HepG2 (cell line): ENCODE results near the gene LCK. TPM values are rescaled to one million over a fixed set of nuclear protein-coding genes. Genes with fewer than 3 reads are reported as not detected.
A peak's percentile ranks its signal among the peaks of the same experiment; 100 is the strongest.

Experiments
- ARID2 ChIP-seq: sonication (generic); formaldehyde crosslinking; IDR thresholded peaks from 2 replicates; pipeline ENCODE4 v1.8.1; 2022; ENCODE audit warnings: mild to moderate bottlenecking, missing genetic modification reagents, borderline replicate concordance
- BRD4 ChIP-seq: sonication (generic); formaldehyde crosslinking; IDR thresholded peaks from 2 replicates; pipeline ENCODE4 v1.4.0; 2020; ENCODE audit warnings: missing genetic modification reagents
- EP300 ChIP-seq, 3 experiments: sonication (generic) in 1 of 3; formaldehyde crosslinking in 1 of 3; IDR thresholded peaks; 2 replicates each; pipeline versions ENCODE4 v1.5.1 to v1.6.1; 2011 to 2020; ENCODE audit warnings: low read depth in 2 of 3, low read length in 2 of 3, borderline replicate concordance in 1 of 3, improper control_type of control experiment in 1 of 3, mild to moderate bottlenecking in 1 of 3, missing genetic modification reagents in 1 of 3, moderate library complexity in 1 of 3
- GTF2F1 ChIP-seq: fragments of 150-350 bp; IDR thresholded peaks from 2 replicates; pipeline ENCODE4 v1.6.1; 2014; ENCODE audit warnings: low read length
- HINFP ChIP-seq: sonication (generic); formaldehyde crosslinking; IDR thresholded peaks from 2 replicates; pipeline ENCODE4 v1.4.0; 2020; ENCODE audit warnings: low read depth, mild to moderate bottlenecking, missing genetic modification reagents
- KLF6 ChIP-seq: IDR thresholded peaks from 2 replicates; pipeline ENCODE4 v1.8.0; 2016; ENCODE audit warnings: missing biosample characterization, missing genetic modification reagents
- KMT2A ChIP-seq: sonication (generic); formaldehyde crosslinking; IDR thresholded peaks from 2 replicates; pipeline ENCODE4 v1.4.0; 2020; ENCODE audit warnings: missing genetic modification reagents
- NFE2 ChIP-seq: sonication (generic); formaldehyde crosslinking; IDR thresholded peaks from 2 replicates; pipeline ENCODE4 v1.4.0; 2020; ENCODE audit warnings: missing genetic modification reagents
- PITX1 ChIP-seq: sonication (generic); formaldehyde crosslinking; IDR thresholded peaks from 2 replicates; pipeline ENCODE4 v1.5.1; 2020; ENCODE audit warnings: mild to moderate bottlenecking, missing genetic modification reagents
- RAD51 ChIP-seq: fragments of 450-650 bp; IDR thresholded peaks from 2 replicates; pipeline ENCODE4 v1.6.1; 2016; ENCODE audit warnings: borderline replicate concordance
- SRF ChIP-seq: IDR thresholded peaks from 2 replicates; pipeline ENCODE4 v1.6.1; 2011; ENCODE audit warnings: mild to moderate bottlenecking, low read depth, low read length, moderate library complexity
- TCF7L2 ChIP-seq: IDR thresholded peaks from 2 replicates; pipeline ENCODE4 v1.6.1; 2011; ENCODE audit warnings: mild to moderate bottlenecking, low read depth, low read length, moderate library complexity
- TFDP2 ChIP-seq: sonication (generic); formaldehyde crosslinking; IDR thresholded peaks from 2 replicates; pipeline ENCODE4 v1.4.0; 2020; ENCODE audit warnings: missing genetic modification reagents
- ZBTB46 ChIP-seq: sonication (generic); formaldehyde crosslinking; IDR thresholded peaks from 2 replicates; pipeline ENCODE4 v1.4.0; 2020; ENCODE audit warnings: mild to moderate bottlenecking, missing genetic modification reagents, borderline replicate concordance
- ZNF20 ChIP-seq: sonication (generic); formaldehyde crosslinking; IDR thresholded peaks from 2 replicates; pipeline ENCODE4 v1.4.0; 2020; ENCODE audit warnings: mild to moderate bottlenecking, moderate library complexity, missing genetic modification reagents
- ZNF30 ChIP-seq: sonication (generic); formaldehyde crosslinking; IDR thresholded peaks from 2 replicates; pipeline ENCODE4 v1.5.0; 2020; ENCODE audit warnings: mild to moderate bottlenecking, missing genetic modification reagents
- ZNF674 ChIP-seq: sonication (generic); formaldehyde crosslinking; IDR thresholded peaks from 2 replicates; pipeline ENCODE4 v1.5.0; 2020; ENCODE audit warnings: low read depth, mild to moderate bottlenecking, missing genetic modification reagents
- ZNF800 ChIP-seq: sonication (generic); formaldehyde crosslinking; IDR thresholded peaks from 2 replicates; pipeline ENCODE4 v1.4.0; 2020; ENCODE audit warnings: missing genetic modification reagents
- polyA plus RNA-seq, 8 experiments: library from polyadenylated mRNA; depleted of rRNA in 3 of 8; stranded (reverse) in 7 of 8; unstranded in 1 of 8; fragments of >200 nt; fragmentation: Illumina TruSeq in 4 of 8; extraction: Trizol in 4 of 8; gene quantifications; 2 replicates each; pipeline versions ENCODE4 v1.2.1 to v1.2.3, GENCODE V29; 2011 to 2016; ENCODE audit warnings: low read depth in 4 of 8, missing spikeins in 1 of 8, mixed read lengths in 1 of 8; ENCODE audit not compliant: insufficient read depth in 1 of 8
- total RNA-seq, 5 experiments: library from RNA; depleted of rRNA; stranded (reverse); fragments of >200 nt; fragmentation: Illumina TruSeq; extraction: Trizol; gene quantifications; 2 replicates each; pipeline ENCODE4 v1.2.3, GENCODE V29; 2016; ENCODE audit warnings: low read depth in 1 of 5
- TF ChIP-seq, protein P1 (sequence below): IDR thresholded peaks from 2 replicates; pipeline ENCODE4 v1.6.1; 2012; ENCODE audit warnings: low read length, improper control_type of control experiment

Gene LCK
- total and polyA plus RNA-seq, 2 of the 13 experiments (the other 11 are each of a cell fraction or from before 2014, with no cell fraction given), result 0.93 to 1.8 TPM

DNA sequence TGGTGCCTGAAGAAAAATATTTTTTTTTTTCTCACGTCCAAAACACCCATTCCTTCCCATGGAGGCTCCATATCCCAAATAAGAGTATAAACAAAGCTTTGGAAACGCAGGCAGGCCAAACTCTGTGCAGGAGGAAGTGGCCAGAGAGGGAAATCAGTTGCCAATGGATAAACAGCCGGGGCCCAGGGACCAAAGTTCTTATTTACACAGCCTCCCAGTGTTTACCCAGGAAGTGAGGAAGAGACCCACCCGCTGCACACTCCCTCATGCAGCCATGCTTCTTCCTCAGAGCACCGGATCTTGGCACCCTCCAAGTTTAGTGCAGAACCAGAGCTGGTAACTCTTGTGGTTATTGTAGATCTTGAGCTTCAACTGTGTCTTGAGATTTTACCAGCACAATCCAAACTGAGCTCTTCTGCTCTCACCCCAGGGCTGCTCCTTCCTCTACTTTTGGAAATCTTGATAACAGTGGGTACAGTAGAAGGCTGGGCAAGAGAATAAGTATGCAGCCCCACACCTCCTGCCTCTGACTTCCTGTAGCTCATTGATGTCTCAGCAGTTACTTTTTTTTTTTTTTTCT lies 70.7 kb downstream of the LCK start (continued):
- TF ChIP-seq ARID2 (CRISPR knock-in tag) (no peak), SRF (no peak), ZNF800 (CRISPR knock-in tag) (no peak), GTF2F1 (no peak), ZNF674 (no peak), KMT2A (peak; percentile 51; the same call in 1 of the 2 replicates), KLF6 (CRISPR knock-in tag) (peak; percentile 73; the same call in 1 of the 2 replicates), TFDP2 (CRISPR knock-in tag) (peak; percentile 47; the same call in 1 of the 2 replicates), ZNF20 (CRISPR knock-in tag) (no peak), PITX1 (CRISPR knock-in tag) (peak; percentile 81), HINFP (CRISPR knock-in tag) (no peak), NFE2 (CRISPR knock-in tag) (no peak), RAD51 (no peak), TCF7L2 (no peak), ZNF30 (CRISPR knock-in tag) (no peak), BRD4 (peak; percentile 67; the same call in 1 of the 2 replicates), EP300 (IDR thresholded peaks at IDR 0.05; ENCODE audit: low read depth in 2 of 2, low read length in 2 of 2) (peak in 1 of 2 experiments; percentile 89; a peak in 2 of 4 replicates), EP300 (CRISPR knock-in tag; IDR thresholded peaks at IDR 0.05; ENCODE audit: borderline replicate concordance) (peak; percentile 86), ZBTB46 (CRISPR knock-in tag) (no peak)
- TF ChIP-seq, protein P1, sequence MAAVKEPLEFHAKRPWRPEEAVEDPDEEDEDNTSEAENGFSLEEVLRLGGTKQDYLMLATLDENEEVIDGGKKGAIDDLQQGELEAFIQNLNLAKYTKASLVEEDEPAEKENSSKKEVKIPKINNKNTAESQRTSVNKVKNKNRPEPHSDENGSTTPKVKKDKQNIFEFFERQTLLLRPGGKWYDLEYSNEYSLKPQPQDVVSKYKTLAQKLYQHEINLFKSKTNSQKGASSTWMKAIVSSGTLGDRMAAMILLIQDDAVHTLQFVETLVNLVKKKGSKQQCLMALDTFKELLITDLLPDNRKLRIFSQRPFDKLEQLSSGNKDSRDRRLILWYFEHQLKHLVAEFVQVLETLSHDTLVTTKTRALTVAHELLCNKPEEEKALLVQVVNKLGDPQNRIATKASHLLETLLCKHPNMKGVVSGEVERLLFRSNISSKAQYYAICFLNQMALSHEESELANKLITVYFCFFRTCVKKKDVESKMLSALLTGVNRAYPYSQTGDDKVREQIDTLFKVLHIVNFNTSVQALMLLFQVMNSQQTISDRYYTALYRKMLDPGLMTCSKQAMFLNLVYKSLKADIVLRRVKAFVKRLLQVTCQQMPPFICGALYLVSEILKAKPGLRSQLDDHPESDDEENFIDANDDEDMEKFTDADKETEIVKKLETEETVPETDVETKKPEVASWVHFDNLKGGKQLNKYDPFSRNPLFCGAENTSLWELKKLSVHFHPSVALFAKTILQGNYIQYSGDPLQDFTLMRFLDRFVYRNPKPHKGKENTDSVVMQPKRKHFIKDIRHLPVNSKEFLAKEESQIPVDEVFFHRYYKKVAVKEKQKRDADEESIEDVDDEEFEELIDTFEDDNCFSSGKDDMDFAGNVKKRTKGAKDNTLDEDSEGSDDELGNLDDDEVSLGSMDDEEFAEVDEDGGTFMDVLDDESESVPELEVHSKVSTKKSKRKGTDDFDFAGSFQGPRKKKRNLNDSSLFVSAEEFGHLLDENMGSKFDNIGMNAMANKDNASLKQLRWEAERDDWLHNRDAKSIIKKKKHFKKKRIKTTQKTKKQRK, result no peak
